Endodermal cell (in vitro differentiated cells): ENCODE measurements around the gene CD151. TPM values are rescaled to one million over a fixed set of nuclear protein-coding genes. Genes with fewer than 3 reads are reported as not detected.

Source experiments
- DNase-seq: peaks from one replicate; pipeline ENCODE4 v3.0.0-alpha.2; 2017
- H3K27ac ChIP-seq: 2 replicates; pipeline ENCODE4 v1.5.1; 2013; ENCODE audit warnings: mild to moderate bottlenecking, low read depth, low read length, moderate library complexity
- H3K27me3 ChIP-seq: 2 replicates; pipeline ENCODE4 v1.6.1; 2013; ENCODE audit warnings: mild to moderate bottlenecking, low read length, moderate library complexity; ENCODE audit not compliant: insufficient read depth, control insufficient read depth, poor library complexity, severe bottlenecking
- H3K36me3 ChIP-seq: 2 replicates; pipeline ENCODE4 v1.7.0; 2013; ENCODE audit warnings: mild to moderate bottlenecking, low read length, moderate library complexity; ENCODE audit not compliant: control insufficient read depth, insufficient read depth
- H3K4me1 ChIP-seq: one replicate; pipeline ENCODE4 v1.7.0; 2013; ENCODE audit warnings: low read length; ENCODE audit not compliant: control insufficient read depth, insufficient read depth
- H3K4me3 ChIP-seq: 2 replicates; pipeline ENCODE4 v1.5.1; 2013; ENCODE audit warnings: mild to moderate bottlenecking, low read length, moderate library complexity
- H3K9ac ChIP-seq: 2 replicates; pipeline ENCODE4 v1.6.1; 2013; ENCODE audit warnings: mild to moderate bottlenecking, low read length, moderate library complexity; ENCODE audit not compliant: poor library complexity, severe bottlenecking; ENCODE audit errors: extremely low read depth
- H3K9me3 ChIP-seq: 2 replicates; pipeline ENCODE4 v1.6.1; 2013; ENCODE audit warnings: mild to moderate bottlenecking, low read length, moderate library complexity; ENCODE audit not compliant: control insufficient read depth
- H3K27ac Mint-ChIP-seq: 2 replicates; pipeline ENCODE4 v1.8.0; 2020; ENCODE audit warnings: mixed read lengths
- H3K27me3 Mint-ChIP-seq: 2 replicates; pipeline ENCODE4 v1.8.0; 2021; ENCODE audit warnings: mild to moderate bottlenecking, mixed read lengths; ENCODE audit not compliant: insufficient read depth
- H3K36me3 Mint-ChIP-seq: 2 replicates; pipeline ENCODE4 v1.8.0; 2020; ENCODE audit warnings: low read depth, mixed read lengths
- H3K4me1 Mint-ChIP-seq: 2 replicates; pipeline ENCODE4 v1.8.0; 2020; ENCODE audit warnings: mixed read lengths
- H3K4me3 Mint-ChIP-seq: 2 replicates; pipeline ENCODE4 v1.8.0; 2020; ENCODE audit warnings: mild to moderate bottlenecking, moderate library complexity, mixed read lengths
- H3K9me3 Mint-ChIP-seq: 2 replicates; pipeline ENCODE4 v1.8.0; 2020; ENCODE audit warnings: mild to moderate bottlenecking, mixed read lengths
- CTCF ChIP-seq: fragments of 200-600 bp; sonication (generic); conservative IDR thresholded peaks from 2 replicates; pipeline ENCODE4 v1.5.0; 2021; ENCODE audit warnings: antibody characterized with exemption, mild to moderate bottlenecking
- WGBS, 2 experiments: methylation state at CpG; one replicate each; pipeline versions ENCODE4 v1.1.5 to v1.1.7; 2013; ENCODE audit warnings: missing lambda C conversion rate in 2 of 2, mixed read lengths in 1 of 2; ENCODE audit not compliant: insufficient coverage in 1 of 2, insufficient read length in 1 of 2; 5-methylcytosine and 5-hydroxymethylcytosine counted together
- total RNA-seq, 2 donors: library from RNA; stranded (reverse); fragmentation: NEBNext Ultra II Directional in 1 of 2; extraction: Animal tissue kit (Norgen Biotek cat#: 25700) in 1 of 2; gene quantifications; 2 replicates in 1 of 2; 3 replicates in 1 of 2; pipeline ENCODE4 v1.2.1, GENCODE V29; 2021

Gene CD151
- total RNA-seq, 2 donors from 2014 or later: 139 to 165 TPM

- H3K9me3 ChIP-seq: no peaks in the 10 kb centered on the region
- Mint-ChIP-seq H3K27ac (no peak overlapping the region), H3K4me1 (no peaks in the 10 kb centered on the region), H3K4me3 (no peak overlapping the region), H3K9me3 (no peaks in the 10 kb centered on the region), H3K36me3 (peaks cover 57% of the 10 kb centered on the region), H3K27me3 (no peaks in the 10 kb centered on the region)
- H3K4me3 ChIP-seq: no peak overlapping the region
- H3K27me3 ChIP-seq: no peaks in the 10 kb centered on the region
- H3K36me3 ChIP-seq: peaks cover 18% of the 10 kb centered on the region
- no peak overlapping the region for H3K9ac ChIP-seq
- WGBS, 2 experiments: 88% methylated on average over 11 of the region's 11 CpGs; no CpG with 5 or more reads in 1 of the 2 experiments
- no peak overlapping the region for H3K27ac ChIP-seq
- no peak for TF ChIP-seq CTCF
- DNase-seq: peak; percentile 89
- no peaks in the 10 kb centered on the region for H3K4me1 ChIP-seq
Observed at GRCh38 chr11:877565-877964, 44.8 kb downstream of the CD151 start.

GRCh38 chr11:880447-880846, 47.7 kb downstream of the CD151 start:
- no peak for DNase-seq
- WGBS, 2 experiments: 92 to 93% methylated on average over 7 to 14 of the region's 14 CpGs

GRCh38 chr11:882596-882995, 49.8 kb downstream of the CD151 start:
- Mint-ChIP-seq H3K36me3 (peaks cover 47% of the 10 kb centered on the region), H3K4me1 (no peaks in the 10 kb centered on the region), H3K27me3 (no peaks in the 10 kb centered on the region), H3K4me3 (no peak overlapping the region), H3K9me3 (no peaks in the 10 kb centered on the region), H3K27ac (no peak overlapping the region)
- Histone ChIP-seq H3K4me1 (no peaks in the 10 kb centered on the region), H3K9ac (no peak overlapping the region), H3K4me3 (no peak overlapping the region), H3K36me3 (peaks cover 24% of the 10 kb centered on the region), H3K27ac (no peak overlapping the region), H3K27me3 (no peaks in the 10 kb centered on the region), H3K9me3 (no peaks in the 10 kb centered on the region)
- no peak for TF ChIP-seq CTCF
- no peak for DNase-seq
- WGBS, 2 experiments: 92 to 96% methylated on average over 13 to 14 of the region's 14 CpGs

More at GRCh38 chr11:880447-880846, 47.7 kb downstream of the CD151 start:
- Mint-ChIP-seq H3K36me3 (peaks cover 48% of the 10 kb centered on the region), H3K27ac (no peak overlapping the region), H3K9me3 (no peaks in the 10 kb centered on the region), H3K27me3 (no peaks in the 10 kb centered on the region), H3K4me1 (no peaks in the 10 kb centered on the region), H3K4me3 (no peak overlapping the region)
- TF ChIP-seq CTCF: peak; percentile 36
- Histone ChIP-seq H3K9ac (no peak overlapping the region), H3K36me3 (peaks cover 18% of the 10 kb centered on the region), H3K27ac (no peak overlapping the region), H3K4me3 (no peak overlapping the region), H3K4me1 (no peaks in the 10 kb centered on the region), H3K27me3 (no peaks in the 10 kb centered on the region), H3K9me3 (no peaks in the 10 kb centered on the region)
